GM23338 (cell line): ENCODE results near the gene FBXO2. TPM values are rescaled to one million over a fixed set of nuclear protein-coding genes. Genes with fewer than 3 reads are reported as not detected.

Experiments used
- ATAC-seq: fragments of 200-7000 bp; cut with Tn5 transposase; 3 replicates; pipeline ENCODE4 v1.9.1; 2020
- DNase-seq: peaks from one replicate; pipeline ENCODE4 v3.0.0-alpha.2; 2015; ENCODE audit warnings: low spot score
- H2AFZ ChIP-seq: fragments of 200-600 bp; sonication (generic); 2 replicates; pipeline ENCODE4 v1.8.0; 2016; ENCODE audit warnings: antibody characterized with exemption, mild to moderate bottlenecking, moderate library complexity
- H3F3A ChIP-seq: fragments of 200-600 bp; sonication (generic); replicated peaks from 2 replicates; pipeline ENCODE4 v1.8.0; 2017; ENCODE audit warnings: antibody characterized with exemption, mixed run types, low read depth
- H3K27ac ChIP-seq: fragments of 200-600 bp; sonication (generic); 2 replicates; pipeline ENCODE4 v1.6.1; 2016; ENCODE audit warnings: low read depth
- H3K27me3 ChIP-seq: fragments of 200-600 bp; sonication (generic); 2 replicates; pipeline ENCODE4 v1.8.0; 2016; ENCODE audit warnings: mild to moderate bottlenecking, mixed run types, moderate library complexity; ENCODE audit not compliant: insufficient read depth
- H3K36me3 ChIP-seq: fragments of 200-600 bp; sonication (generic); 2 replicates; pipeline ENCODE4 v1.8.0; 2016; ENCODE audit warnings: mild to moderate bottlenecking; ENCODE audit not compliant: insufficient read depth
- H3K4me1 ChIP-seq: fragments of 200-600 bp; sonication (generic); 2 replicates; pipeline ENCODE4 v1.8.0; 2016; ENCODE audit warnings: mild to moderate bottlenecking, moderate library complexity; ENCODE audit not compliant: insufficient read depth
- H3K4me2 ChIP-seq: fragments of 200-600 bp; sonication (generic); 2 replicates; pipeline ENCODE4 v1.7.1; 2017; ENCODE audit warnings: mixed run types
- H3K4me3 ChIP-seq: fragments of 200-600 bp; sonication (generic); 2 replicates; pipeline ENCODE4 v1.6.1; 2016; ENCODE audit warnings: mixed run types
- H3K79me2 ChIP-seq: fragments of 200-600 bp; sonication (generic); replicated peaks from 2 replicates; pipeline ENCODE4 v1.8.0; 2017; ENCODE audit warnings: mild to moderate bottlenecking; ENCODE audit not compliant: insufficient read depth
- H3K9me2 ChIP-seq: fragments of 200-600 bp; sonication (generic); 2 replicates; pipeline ENCODE4 v1.8.0; 2017; ENCODE audit not compliant: insufficient read depth
- H4K20me1 ChIP-seq: fragments of 200-600 bp; sonication (generic); replicated peaks from 2 replicates; pipeline ENCODE4 v1.8.0; 2017; ENCODE audit warnings: mild to moderate bottlenecking; ENCODE audit not compliant: insufficient read depth
- H3K27ac Mint-ChIP-seq: 2 replicates; pipeline ENCODE4 v1.8.0; 2020; ENCODE audit warnings: inconsistent platforms, mild to moderate bottlenecking, moderate library complexity, mixed read lengths
- H3K27me3 Mint-ChIP-seq: 3 replicates; pipeline ENCODE4 v1.8.0; 2022; ENCODE audit warnings: low read depth, mild to moderate bottlenecking, moderate library complexity, mixed read lengths, inconsistent platforms; ENCODE audit not compliant: insufficient read depth, poor library complexity
- H3K36me3 Mint-ChIP-seq: 3 replicates; pipeline ENCODE4 v1.8.0; 2021; ENCODE audit warnings: low read depth, mild to moderate bottlenecking, inconsistent platforms, moderate library complexity, mixed read lengths
- H3K4me1 Mint-ChIP-seq: 3 replicates; pipeline ENCODE4 v1.8.0; 2020; ENCODE audit warnings: mild to moderate bottlenecking, inconsistent platforms, mixed read lengths
- H3K4me3 Mint-ChIP-seq: 3 replicates; pipeline ENCODE4 v1.8.0; 2021; ENCODE audit warnings: moderate library complexity, mild to moderate bottlenecking, inconsistent platforms, mixed read lengths
- H3K9me3 Mint-ChIP-seq: 3 replicates; pipeline ENCODE4 v1.8.0; 2020; ENCODE audit warnings: moderate library complexity, mild to moderate bottlenecking, inconsistent platforms, mixed read lengths
- CREB1 ChIP-seq: fragments of 250-450 bp; sonication (Bioruptor Pico); IDR thresholded peaks from 2 replicates; pipeline ENCODE4 v1.5.0; 2020; ENCODE audit warnings: low read depth, mild to moderate bottlenecking, moderate library complexity
- EZH2 ChIP-seq: fragments of 200-600 bp; sonication (generic); IDR thresholded peaks from one replicate; pipeline ENCODE4 v1.8.0; 2017; ENCODE audit warnings: antibody characterized with exemption, mild to moderate bottlenecking, low read depth; ENCODE audit not compliant: unreplicated experiment
- POLR2AphosphoS5 ChIP-seq: IDR thresholded peaks from 2 replicates; pipeline ENCODE4 v1.6.1; 2016; ENCODE audit warnings: antibody characterized with exemption, low read depth
- ZNF462 ChIP-seq: fragments of 250-450 bp; sonication (Bioruptor Pico); IDR thresholded peaks from 2 replicates; pipeline ENCODE4 v1.5.0; 2020; ENCODE audit warnings: mild to moderate bottlenecking, moderate library complexity
- polyA plus RNA-seq: library from polyadenylated mRNA; unstranded; fragments of >200 nt; fragmentation: Nextera tagmentation; extraction: Ambion mirVana; gene quantifications from 2 replicates; pipeline ENCODE4 v1.2.1, GENCODE V29; 2016
- total RNA-seq: library from RNA; depleted of rRNA; stranded (reverse); fragments of >200 nt; shearing (Covaris generic); gene quantifications from 2 replicates; pipeline ENCODE4 v1.2.3, GENCODE V29; 2014

The FBXO2 gene
- total and polyA plus RNA-seq, 2 experiments from 2014 or later: 44.4 to 84.6 TPM

- Histone ChIP-seq H3K4me1 (peaks cover 47% of the 10 kb centered on the region), H3K4me3 (0 out of 2 replicates have a peak overlapping the region, but pooled peaks have one; percentile 31), H3K27me3 (no peaks in the 10 kb centered on the region), H3K4me2 (peak overlapping the region; percentile 73), H2AFZ (no peak overlapping the region), H3K36me3 (no peaks in the 10 kb centered on the region; the same call in 1 of the 2 replicates), H3K79me2 (peaks cover 40% of the 10 kb centered on the region), H3K27ac (peak overlapping the region; percentile 60; the same call in 1 of the 2 replicates), H3K9me2 (no peaks in the 10 kb centered on the region), H3F3A (peaks cover 17% of the 10 kb centered on the region), H4K20me1 (no peaks in the 10 kb centered on the region)
- H3K9me3 Mint-ChIP-seq: no peaks in the 10 kb centered on the region
- H3K36me3 Mint-ChIP-seq: no peaks in the 10 kb centered on the region
- no peak for TF ChIP-seq EZH2
- 0 out of 2 replicates have a peak, but pooled peaks have one; percentile 20 for TF ChIP-seq POLR2AphosphoS5
- DNase-seq: peak; percentile 63
- no peak; the same call in 2 of the 3 replicates for ATAC-seq
- peaks cover 47% of the 10 kb centered on the region for H3K4me1 Mint-ChIP-seq
- H3K4me3 Mint-ChIP-seq: no peak overlapping the region
- H3K27me3 Mint-ChIP-seq: peaks cover 14% of the 10 kb centered on the region
- no peak overlapping the region for H3K27ac Mint-ChIP-seq
These were observed 46.6 kb upstream of the FBXO2 start for GRCh38 chr1:11700601-11701467.

GRCh38 chr1:11697893-11698210, 43.6 kb upstream of the FBXO2 start:
- no peaks in the 10 kb centered on the region for H3K27me3 ChIP-seq
- H4K20me1 ChIP-seq: no peaks in the 10 kb centered on the region; the same call in 1 of the 2 replicates
- Mint-ChIP-seq H3K4me1 (peaks cover 42% of the 10 kb centered on the region), H3K36me3 (no peaks in the 10 kb centered on the region; the same call in 2 of the 3 replicates), H3K4me3 (no peak overlapping the region), H3K27ac (no peak overlapping the region), H3K9me3 (no peaks in the 10 kb centered on the region), H3K27me3 (peaks cover 12% of the 10 kb centered on the region)
- peaks cover 57% of the 10 kb centered on the region for H3K79me2 ChIP-seq
- no peak overlapping the region for H3K4me2 ChIP-seq
- no peak overlapping the region for H3K27ac ChIP-seq
- ATAC-seq (no peak), DNase-seq (no peak)
- no peaks in the 10 kb centered on the region for H3K9me2 ChIP-seq
- TF ChIP-seq ZNF462 (no peak), CREB1 (CRISPR knock-in tag) (no peak)
- H3K36me3 ChIP-seq: no peaks in the 10 kb centered on the region; the same call in 1 of the 2 replicates
- H3K4me1 ChIP-seq: peaks cover 39% of the 10 kb centered on the region
- no peak overlapping the region for H2AFZ ChIP-seq
- H3K4me3 ChIP-seq: no peak overlapping the region
- H3F3A ChIP-seq: peaks cover 19% of the 10 kb centered on the region
